HG02642 (cell line): ENCODE measurements around the gene CREB3.

Source experiments
- ATAC-seq: cut with Tn5 transposase; IDR thresholded peaks from one replicate; pipeline ENCODE4 v1.9.1; 2021; ENCODE audit warnings: mild to moderate bottlenecking; ENCODE audit not compliant: unreplicated experiment, poor library complexity

CREB3 gene

GRCh38 chr9:35745569-35745968 is 13.1 kb downstream of the CREB3 start:
- no peak for ATAC-seq

- no peak for ATAC-seq
Observed at GRCh38 chr9:35746583-35746982, 14.1 kb downstream of the CREB3 start.

GRCh38 chr9:35748242-35748857 is 15.9 kb downstream of the CREB3 start:
- no peak for ATAC-seq

- peak; percentile 83 for ATAC-seq
Observed at GRCh38 chr9:35748858-35749514, 16.5 kb downstream of the CREB3 start, which contains the start of the genes GBA2 and RGP1. Gene GBA2 (minus strand): TSS chr9:35749228. CDS start chr9:35748704, 524 bp downstream. Gene RGP1 (plus strand): TSS chr9:35749287. CDS start chr9:35749756, 469 bp downstream.

GRCh38 chr9:35749515-35750255 is 17.2 kb downstream of the CREB3 start:
- peak; percentile 25 for ATAC-seq

GRCh38 chr9:35750256-35750531 is 17.7 kb downstream of the CREB3 start:
- no peak for ATAC-seq

GRCh38 chr9:35753466-35753865 is 21.0 kb downstream of the CREB3 start:
- no peak for ATAC-seq

- no peak for ATAC-seq
Observed at GRCh38 chr9:35754264-35754663, 21.8 kb downstream of the CREB3 start, which contains the start of gene MSMP. Gene MSMP (minus strand): TSS chr9:35754276. CDS start chr9:35754129, 147 bp downstream.

- no peak for ATAC-seq
Observed at GRCh38 chr9:35755071-35755470, 22.6 kb downstream of the CREB3 start.

GRCh38 chr9:35756275-35757225 is 24.1 kb downstream of the CREB3 start:
- ATAC-seq, result peak; percentile 72

GRCh38 chr9:35757226-35757891 is 24.9 kb downstream of the CREB3 start:
- peak; percentile 45 for ATAC-seq

GRCh38 chr9:35757892-35758275 is 25.4 kb downstream of the CREB3 start:
- ATAC-seq, result no peak

GRCh38 chr9:35758475-35759050 is 26.1 kb downstream of the CREB3 start:
- ATAC-seq, result no peak

- no peak for ATAC-seq
Observed at GRCh38 chr9:35759795-35760194, 27.3 kb downstream of the CREB3 start.

GRCh38 chr9:35760651-35761050 is 28.2 kb downstream of the CREB3 start:
- ATAC-seq, result no peak

GRCh38 chr9:35763181-35763580 is 30.7 kb downstream of the CREB3 start:
- no peak for ATAC-seq

GRCh38 chr9:35763803-35764202 is 31.3 kb downstream of the CREB3 start:
- no peak for ATAC-seq

- ATAC-seq, result no peak
Observed at GRCh38 chr9:35766997-35767396, 34.5 kb downstream of the CREB3 start.

- ATAC-seq, result no peak
Observed at GRCh38 chr9:35767458-35767857, 35.0 kb downstream of the CREB3 start.
